PFSK-1 (cell line): Measurements from ENCODE around the gene PRMT2.

Experiments used
- FOXP2 ChIP-seq: optimal IDR thresholded peaks from 2 replicates; pipeline ENCODE3; 2011; ENCODE audit warnings: borderline replicate concordance, control low read depth, inconsistent platforms; ENCODE audit not compliant: insufficient read depth; ENCODE audit errors: extremely low read length, extremely low read depth
- POLR2AphosphoS5 ChIP-seq: IDR thresholded peaks from 2 replicates; pipeline ENCODE4 v1.6.1; 2012; ENCODE audit warnings: low read depth, mild to moderate bottlenecking, control low read depth, low read length, moderate library complexity
- REST ChIP-seq, 2 experiments: IDR thresholded peaks; 2 replicates each; pipeline versions ENCODE4 v1.6.1 to v1.8.0; 2011 to 2012; ENCODE audit warnings: low read depth in 2 of 2, low read length in 2 of 2, control low read depth in 1 of 2, inconsistent platforms in 1 of 2, mild to moderate bottlenecking in 1 of 2, moderate library complexity in 1 of 2; ENCODE audit not compliant: insufficient read depth in 1 of 2
- SIN3A ChIP-seq: IDR thresholded peaks from 2 replicates; pipeline ENCODE4 v1.6.1; 2012; ENCODE audit warnings: mild to moderate bottlenecking, low read length, moderate library complexity, borderline replicate concordance; ENCODE audit not compliant: insufficient read depth
- TAF1 ChIP-seq: IDR thresholded peaks from 2 replicates; pipeline ENCODE4 v1.6.1; 2012; ENCODE audit warnings: low read length, control low read depth, borderline replicate concordance; ENCODE audit not compliant: insufficient read depth

PRMT2 gene

GRCh38 chr21:46607636-46608035, 27.8 kb upstream of the PRMT2 start:
- TF ChIP-seq SIN3A (no peak), FOXP2 (no peak), POLR2AphosphoS5 (no peak), TAF1 (no peak), REST (IDR thresholded peaks at IDR 0.05; ENCODE audit: insufficient read depth in 1 of 2, low read depth in 2 of 2, low read length in 2 of 2) (no peak)

DNA sequence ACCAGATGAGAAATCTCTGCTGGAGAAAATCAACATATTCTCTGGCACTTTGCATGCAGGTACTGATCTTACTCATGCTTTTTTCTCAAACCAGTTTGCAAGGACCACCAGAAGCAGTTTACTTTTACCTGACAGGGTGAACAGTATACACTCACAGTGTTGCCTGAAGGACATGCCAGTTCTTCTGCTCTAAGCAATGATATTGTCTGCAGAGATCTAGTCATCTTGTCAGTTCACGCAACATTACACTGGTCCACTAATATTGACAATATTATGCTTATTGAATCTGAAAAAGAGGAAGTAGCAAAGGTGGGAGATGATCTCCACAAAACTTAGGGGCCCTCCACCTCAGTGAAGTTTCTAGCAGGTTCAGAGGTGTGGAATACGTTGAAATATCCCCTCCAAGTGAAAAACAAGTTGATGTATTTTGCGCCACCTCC, 26.8 kb upstream of the PRMT2 start:
- no peak for TF ChIP-seq TAF1
- TF ChIP-seq POLR2AphosphoS5, result no peak
- no peak for TF ChIP-seq REST (IDR thresholded peaks at IDR 0.05; ENCODE audit: insufficient read depth in 1 of 2, low read depth in 2 of 2, low read length in 2 of 2)
- TF ChIP-seq FOXP2, result no peak
- TF ChIP-seq SIN3A, result no peak

DNA sequence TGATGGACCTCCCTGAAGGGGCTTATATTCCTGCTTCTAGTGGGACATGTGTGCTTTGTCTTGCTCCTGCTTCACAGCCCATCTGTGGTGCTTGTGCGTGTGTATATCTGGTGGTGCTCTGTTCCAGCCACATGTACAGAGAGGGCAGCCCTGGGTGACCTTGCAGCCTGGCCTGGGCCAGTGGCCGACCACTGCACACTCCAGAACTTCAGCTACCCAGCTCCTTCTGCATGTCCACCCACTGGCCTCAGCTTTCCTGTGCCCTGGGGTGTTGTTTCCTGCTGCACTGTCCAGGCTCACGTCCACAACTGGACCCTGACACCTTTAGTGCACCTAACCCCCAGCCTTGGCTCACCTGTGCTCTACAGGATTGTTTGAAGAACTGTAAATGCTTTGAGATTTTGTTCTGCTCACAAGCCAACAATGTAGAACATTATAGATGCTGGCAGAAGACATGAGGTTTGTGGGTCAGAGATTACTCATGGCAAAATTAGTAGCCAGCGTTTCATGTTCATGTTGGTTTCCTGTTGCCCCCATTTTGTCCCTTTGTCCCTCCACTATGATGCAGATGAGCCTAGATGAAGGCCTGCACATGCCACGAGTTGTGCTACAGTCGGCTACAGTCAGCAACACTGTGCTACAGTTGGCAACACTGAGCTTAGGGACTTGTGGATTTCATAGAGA, 25.3 kb upstream of the PRMT2 start:
- TF ChIP-seq FOXP2, result no peak
- TF ChIP-seq REST (IDR thresholded peaks at IDR 0.05; ENCODE audit: insufficient read depth in 1 of 2, low read depth in 2 of 2, low read length in 2 of 2), result no peak
- TF ChIP-seq TAF1, result no peak
- TF ChIP-seq SIN3A, result no peak
- no peak for TF ChIP-seq POLR2AphosphoS5

- TF ChIP-seq TAF1, result no peak
- no peak for TF ChIP-seq FOXP2
- TF ChIP-seq SIN3A, result no peak
- no peak for TF ChIP-seq REST (IDR thresholded peaks at IDR 0.05; ENCODE audit: insufficient read depth in 1 of 2, low read depth in 2 of 2, low read length in 2 of 2)
- TF ChIP-seq POLR2AphosphoS5, result no peak
These were observed 22.1 kb upstream of the PRMT2 start for GRCh38 chr21:46613391-46613790.

DNA sequence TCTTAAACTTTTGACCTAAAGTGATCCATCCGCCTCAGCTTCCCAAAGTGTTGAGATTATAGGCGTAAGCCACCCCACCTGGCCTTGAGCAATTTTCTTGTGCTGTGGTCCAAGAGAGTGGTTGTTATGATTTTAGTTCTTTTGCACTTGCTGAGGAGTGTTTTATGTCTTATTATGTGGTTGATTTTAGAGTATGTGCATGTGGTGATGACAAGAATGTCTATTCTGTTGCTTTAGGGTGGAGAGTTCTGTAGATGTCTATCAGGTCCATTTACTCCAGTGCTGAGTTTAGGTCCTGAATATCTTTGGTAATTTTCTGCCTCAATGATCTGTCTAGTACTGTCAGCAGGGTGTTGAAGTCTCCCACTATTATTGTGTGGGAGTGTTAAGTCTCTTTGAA, 19.4 kb upstream of the PRMT2 start:
- TF ChIP-seq SIN3A (no peak), REST (IDR thresholded peaks at IDR 0.05; ENCODE audit: insufficient read depth in 1 of 2, low read depth in 2 of 2, low read length in 2 of 2) (no peak), TAF1 (no peak), FOXP2 (no peak), POLR2AphosphoS5 (no peak)
